Caco-2 (cell line): ENCODE measurements around the gene LRRC46. TPM values are rescaled to one million over a fixed set of nuclear protein-coding genes. Genes with fewer than 3 reads are reported as not detected.

Source experiments
- BruUV-seq: library from RNA; stranded (reverse); fragments of 400-500 nt; replicated peaks from 2 replicates; lab custom pipeline; 2021; lab: Mats Ljungman, UMichigan
- CTCF ChIA-PET: fragments of 300-600 bp; sonication (Branson Sonifier 250); formaldehyde crosslinking; loops from one replicate; lab custom pipeline; 2022; ENCODE audit warnings: antibody characterized with exemption; lab: Charles Lee
- POLR2A ChIA-PET: fragments of 300-600 bp; sonication (Branson Sonifier 250); formaldehyde crosslinking; loops from one replicate; lab custom pipeline; 2022; ENCODE audit warnings: antibody characterized with exemption; lab: Charles Lee
- DNase-seq, 2 experiments: peaks; one replicate each; pipeline versions ENCODE4 v3.0.0 to v3.0.0-alpha.2; 2020 to 2022
- H3K27me3 ChIP-seq: replicated peaks from 2 replicates; pipeline ENCODE4 v1.6.0; 2011; ENCODE audit warnings: low read length; ENCODE audit not compliant: control insufficient read depth, insufficient read depth
- H3K36me3 ChIP-seq: 2 replicates; pipeline ENCODE4 v1.5.1; 2011; ENCODE audit warnings: low read length; ENCODE audit not compliant: control insufficient read depth, insufficient read depth
- H3K4me1 ChIP-seq: fragments of 250-450 bp; sonication (Bioruptor Pico); 2 replicates; pipeline ENCODE4 v1.5.1; 2020; ENCODE audit warnings: mild to moderate bottlenecking
- H3K4me3 ChIP-seq: 2 replicates; pipeline ENCODE4 v1.5.1; 2011; ENCODE audit warnings: low read depth, mild to moderate bottlenecking, control low read depth, low read length
- H3K9me3 ChIP-seq: fragments of 250-450 bp; sonication (Bioruptor Pico); 2 replicates; pipeline ENCODE4 v1.5.1; 2020; ENCODE audit warnings: mild to moderate bottlenecking, moderate library complexity
- H3K27ac Mint-ChIP-seq: one replicate; pipeline ENCODE4 v1.8.0; 2022; ENCODE audit warnings: mixed read lengths; ENCODE audit not compliant: unreplicated experiment
- H3K27me3 Mint-ChIP-seq: one replicate; pipeline ENCODE4 v1.8.0; 2022; ENCODE audit warnings: mixed read lengths; ENCODE audit not compliant: insufficient read depth, unreplicated experiment
- H3K36me3 Mint-ChIP-seq: one replicate; pipeline ENCODE4 v1.8.0; 2022; ENCODE audit warnings: mild to moderate bottlenecking, mixed read lengths; ENCODE audit not compliant: insufficient read depth, unreplicated experiment
- H3K4me1 Mint-ChIP-seq: one replicate; pipeline ENCODE4 v1.8.0; 2022; ENCODE audit warnings: low read depth, mixed read lengths; ENCODE audit not compliant: unreplicated experiment
- H3K4me3 Mint-ChIP-seq: one replicate; pipeline ENCODE4 v1.8.0; 2022; ENCODE audit warnings: mild to moderate bottlenecking, moderate library complexity, mixed read lengths; ENCODE audit not compliant: unreplicated experiment
- H3K9me3 Mint-ChIP-seq: one replicate; pipeline ENCODE4 v1.8.0; 2022; ENCODE audit warnings: mixed read lengths; ENCODE audit not compliant: unreplicated experiment
- CTCF ChIP-seq, 2 experiments: fragments of 200-600 bp in 1 of 2; IDR thresholded peaks; 1 replicate in 1 of 2; 2 replicates in 1 of 2; pipeline versions ENCODE4 v1.5.1 to v1.8.0; 2011 to 2022; ENCODE audit warnings: antibody characterized with exemption in 1 of 2, control low read depth in 1 of 2, inconsistent platforms in 1 of 2, low read depth in 1 of 2, low read length in 1 of 2, mild to moderate bottlenecking in 1 of 2, moderate library complexity in 1 of 2; ENCODE audit not compliant: insufficient read depth in 1 of 2, severe bottlenecking in 1 of 2, unreplicated experiment in 1 of 2
- intact Hi-C: fragments of 100-400 bp; cut with micrococcal nuclease; formaldehyde crosslinking; loops from one replicate; pipeline ENCODE4 v1.10.0; 2022; ENCODE audit not compliant: unreplicated experiment
- total RNA-seq: library from RNA; stranded (reverse); gene quantifications from 2 replicates; pipeline ENCODE4 v1.2.3, GENCODE V29; 2022

The LRRC46 gene
- total RNA-seq, 1 experiment from 2014 or later = 2.3 TPM

GRCh38 chr17:47808036-47808829, 23.2 kb upstream of the LRRC46 start:
- DNase-seq = no peak
- Histone ChIP-seq H3K36me3 (peaks cover 12% of the 10 kb centered on the region; the same call in 1 of the 2 replicates), H3K4me3 (no peak overlapping the region), H3K27me3 (no peaks in the 10 kb centered on the region), H3K9me3 (no peaks in the 10 kb centered on the region), H3K4me1 (peaks cover 36% of the 10 kb centered on the region)
- peak overlapping the region; percentile 22 for H3K4me3 Mint-ChIP-seq
- ChIA-PET POLR2A (no interaction called here), CTCF (interaction anchor here (0.6 to 1.0 kb wide), 2 partner anchors 32 to 87 kb away, joined by 4 to 8 read pairs; no protein-coding TSS in a partner anchor)
- no peaks in the 10 kb centered on the region for H3K27me3 Mint-ChIP-seq
- intact Hi-C loops = no loop called here
- H3K27ac Mint-ChIP-seq = peak overlapping the region; percentile 93
- peaks cover 36% of the 10 kb centered on the region for H3K36me3 Mint-ChIP-seq
- no TSS peak for BruUV-seq
- no peaks in the 10 kb centered on the region for H3K9me3 Mint-ChIP-seq
- peaks cover 36% of the 10 kb centered on the region for H3K4me1 Mint-ChIP-seq
- TF ChIP-seq CTCF (IDR thresholded peaks at IDR 0.05; ENCODE audit: insufficient read depth in 1 of 2, low read depth in 1 of 2, low read length in 1 of 2, severe bottlenecking in 1 of 2, unreplicated experiment in 1 of 2) = no peak

GRCh38 chr17:47808830-47809480, 22.5 kb upstream of the LRRC46 start:
- BruUV-seq = no TSS peak
- Histone ChIP-seq H3K4me1 (peaks cover 36% of the 10 kb centered on the region), H3K9me3 (no peaks in the 10 kb centered on the region), H3K36me3 (peaks cover 12% of the 10 kb centered on the region; the same call in 1 of the 2 replicates), H3K27me3 (no peaks in the 10 kb centered on the region), H3K4me3 (no peak overlapping the region)
- no peak for TF ChIP-seq CTCF (IDR thresholded peaks at IDR 0.05; ENCODE audit: insufficient read depth in 1 of 2, low read depth in 1 of 2, low read length in 1 of 2, severe bottlenecking in 1 of 2, unreplicated experiment in 1 of 2)
- Mint-ChIP-seq H3K27ac (peak overlapping the region; percentile 93), H3K27me3 (no peaks in the 10 kb centered on the region), H3K4me1 (peaks cover 36% of the 10 kb centered on the region), H3K9me3 (no peaks in the 10 kb centered on the region), H3K36me3 (peaks cover 36% of the 10 kb centered on the region), H3K4me3 (no peak overlapping the region)
- intact Hi-C loops = no loop called here
- ChIA-PET POLR2A (no interaction called here), CTCF (interaction anchor here (0.6 to 1.0 kb wide), 2 partner anchors 33 to 86 kb away, joined by 4 to 8 read pairs; no protein-coding TSS in a partner anchor)
- DNase-seq = peak in 1 of 2 experiments; percentile 51

GRCh38 chr17:47810200-47810821, 21.2 kb upstream of the LRRC46 start:
- no peak for TF ChIP-seq CTCF (IDR thresholded peaks at IDR 0.05; ENCODE audit: insufficient read depth in 1 of 2, low read depth in 1 of 2, low read length in 1 of 2, severe bottlenecking in 1 of 2, unreplicated experiment in 1 of 2)
- no peaks in the 10 kb centered on the region for H3K9me3 Mint-ChIP-seq
- Histone ChIP-seq H3K36me3 (peaks cover 12% of the 10 kb centered on the region; the same call in 1 of the 2 replicates), H3K4me3 (no peak overlapping the region), H3K4me1 (peaks cover 36% of the 10 kb centered on the region), H3K9me3 (no peaks in the 10 kb centered on the region), H3K27me3 (no peaks in the 10 kb centered on the region)
- BruUV-seq = no TSS peak
- peak overlapping the region; percentile 93 for H3K27ac Mint-ChIP-seq
- peaks cover 36% of the 10 kb centered on the region for H3K4me1 Mint-ChIP-seq
- intact Hi-C loops = loop anchor here (1.0 kb wide), 4 partner anchors 11 to 85 kb away; partner anchors contain the start of genes LRRC46, MRPL10, OSBPL7 and SCRN2
- DNase-seq = peak; percentile 100
- no peaks in the 10 kb centered on the region for H3K27me3 Mint-ChIP-seq
- H3K4me3 Mint-ChIP-seq = peak overlapping the region; percentile 56
- ChIA-PET CTCF (interaction anchor here (0.5 to 2.0 kb wide), 14 partner anchors 9 to 270 kb away, joined by 3 to 20 read pairs (median 4); partner anchors contain the start of genes KPNB1, LRRC46, MRPL10 and OSBPL7), POLR2A (interaction anchor here (0.6 to 1.3 kb wide), 3 partner anchors 21 to 123 kb away, joined by 3 to 25 read pairs (median 3); partner anchors contain the start of genes LRRC46 and MRPL10)
- H3K36me3 Mint-ChIP-seq = peaks cover 36% of the 10 kb centered on the region
